Adrenal gland (tissue), 5 donors: ENCODE measurements around the gene ALLC.

ENCODE experiments used
- POLR2A ChIP-seq, 2 donors: fragments of 450-650 bp; IDR thresholded peaks; one replicate each; pipeline ENCODE4 v1.6.1; 2017; ENCODE audit warnings: antibody characterized with exemption in 2 of 2, mild to moderate bottlenecking in 2 of 2, moderate library complexity in 1 of 2
- TF ChIP-seq, protein P1 (sequence below), 6 experiments: fragments of 450-650 bp in 4 of 6; fragments of 200-600 bp in 2 of 6; sonication (generic) in 1 of 6; IDR thresholded peaks; 1 replicate in 5 of 6; 2 replicates in 1 of 6; pipeline versions ENCODE4 v1.5.1 to v1.8.0; 2016 to 2021; ENCODE audit warnings: antibody characterized with exemption in 6 of 6, mild to moderate bottlenecking in 2 of 6, moderate library complexity in 1 of 6
- donor health status: DM: no; HTN: no; CAD: no.

DNA sequence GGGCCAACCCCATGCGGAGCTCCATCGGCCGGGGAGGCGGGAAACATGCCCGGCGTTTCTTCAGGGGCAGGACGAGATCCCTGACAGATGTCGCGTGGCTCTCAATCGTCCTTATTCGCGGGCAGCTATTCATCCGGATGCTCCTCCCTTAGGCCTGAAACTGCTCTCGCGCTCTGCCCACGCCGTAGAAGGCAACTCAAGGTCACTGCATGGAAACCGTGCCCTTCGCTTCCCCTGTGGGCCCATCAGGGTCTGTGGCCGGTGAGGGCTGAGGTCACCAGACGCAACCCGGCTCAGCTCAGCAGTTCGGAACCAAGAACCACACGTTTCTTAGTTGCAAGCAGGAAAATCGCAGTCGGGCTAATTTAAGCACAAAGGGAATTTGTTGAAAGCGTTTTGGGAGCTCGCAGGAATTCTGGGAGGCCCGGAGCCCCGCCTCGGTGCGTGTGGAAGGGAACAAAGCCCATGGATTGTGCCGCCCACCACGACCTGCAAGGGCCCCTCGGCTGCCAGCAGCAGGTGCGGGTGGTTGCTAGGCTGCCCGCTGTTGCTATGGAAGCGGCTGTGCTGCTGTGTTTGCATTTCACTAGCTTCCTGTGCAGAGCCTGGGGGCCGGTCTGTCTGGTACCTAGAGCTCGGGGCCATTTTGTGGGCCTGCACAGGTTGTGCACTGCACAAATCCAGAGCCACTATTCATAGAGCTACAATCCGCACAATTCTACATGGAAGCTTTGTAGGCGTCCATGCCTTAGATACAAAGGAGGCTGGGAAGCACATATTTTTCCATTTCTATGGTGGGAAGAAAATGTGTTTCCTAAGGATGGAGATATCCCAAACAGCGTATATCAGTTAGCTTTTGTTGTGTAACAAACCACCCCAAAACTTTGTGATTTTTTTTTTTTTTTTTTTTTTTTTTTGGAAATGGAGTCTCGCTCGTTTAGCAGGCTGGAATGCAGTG lies 6.0 kb upstream of the ALLC start:
- TF ChIP-seq, protein P1, sequence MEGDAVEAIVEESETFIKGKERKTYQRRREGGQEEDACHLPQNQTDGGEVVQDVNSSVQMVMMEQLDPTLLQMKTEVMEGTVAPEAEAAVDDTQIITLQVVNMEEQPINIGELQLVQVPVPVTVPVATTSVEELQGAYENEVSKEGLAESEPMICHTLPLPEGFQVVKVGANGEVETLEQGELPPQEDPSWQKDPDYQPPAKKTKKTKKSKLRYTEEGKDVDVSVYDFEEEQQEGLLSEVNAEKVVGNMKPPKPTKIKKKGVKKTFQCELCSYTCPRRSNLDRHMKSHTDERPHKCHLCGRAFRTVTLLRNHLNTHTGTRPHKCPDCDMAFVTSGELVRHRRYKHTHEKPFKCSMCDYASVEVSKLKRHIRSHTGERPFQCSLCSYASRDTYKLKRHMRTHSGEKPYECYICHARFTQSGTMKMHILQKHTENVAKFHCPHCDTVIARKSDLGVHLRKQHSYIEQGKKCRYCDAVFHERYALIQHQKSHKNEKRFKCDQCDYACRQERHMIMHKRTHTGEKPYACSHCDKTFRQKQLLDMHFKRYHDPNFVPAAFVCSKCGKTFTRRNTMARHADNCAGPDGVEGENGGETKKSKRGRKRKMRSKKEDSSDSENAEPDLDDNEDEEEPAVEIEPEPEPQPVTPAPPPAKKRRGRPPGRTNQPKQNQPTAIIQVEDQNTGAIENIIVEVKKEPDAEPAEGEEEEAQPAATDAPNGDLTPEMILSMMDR (IDR thresholded peaks at IDR 0.05): no peak
- TF ChIP-seq POLR2A (IDR thresholded peaks at IDR 0.05): no peak
